Heart right ventricle (tissue), 16 donors: ENCODE data around the gene PEPD. TPM values are rescaled to one million over a fixed set of nuclear protein-coding genes. Genes with fewer than 3 reads are reported as not detected.

Experiments used
- ATAC-seq, 8 donors: fragments of 200-7000 bp; cut with Tn5 transposase; one replicate each; pipeline ENCODE4 v1.9.1; 2020; ENCODE audit warnings: mild to moderate bottlenecking in 8 of 8, moderate library complexity in 8 of 8, moderate number of reproducible peaks in 1 of 8
- DNase-seq, 2 donors: peaks; one replicate each; pipeline ENCODE4 v3.0.0-alpha.2; 2020
- H3K27ac ChIP-seq, 10 donors: fragments of 200-600 bp; sonication (generic) in 2 of 10; one replicate each; pipeline versions ENCODE4 v1.5.0 to v1.8.0; 2020 to 2022; ENCODE audit warnings: mild to moderate bottlenecking in 3 of 10
- H3K27me3 ChIP-seq, 7 donors: fragments of 200-600 bp; one replicate each; pipeline ENCODE4 v1.8.0; 2021 to 2022; ENCODE audit warnings: mild to moderate bottlenecking in 2 of 7
- H3K36me3 ChIP-seq, 9 donors: fragments of 200-600 bp; sonication (generic) in 1 of 9; one replicate each; pipeline versions ENCODE4 v1.5.0 to v1.8.0; 2020 to 2022; ENCODE audit warnings: mild to moderate bottlenecking in 2 of 9
- H3K4me1 ChIP-seq, 9 donors: fragments of 200-600 bp; sonication (generic) in 1 of 9; one replicate each; pipeline versions ENCODE4 v1.5.0 to v1.8.0; 2020 to 2022; ENCODE audit warnings: mild to moderate bottlenecking in 4 of 9
- H3K4me3 ChIP-seq, 10 donors: fragments of 200-600 bp; sonication (generic) in 2 of 10; one replicate each; pipeline versions ENCODE4 v1.5.0 to v1.8.0; 2020 to 2022; ENCODE audit warnings: mild to moderate bottlenecking in 7 of 10, moderate library complexity in 2 of 10
- H3K9me3 ChIP-seq, 11 donors: fragments of 200-600 bp in 10 of 11; sonication (generic) in 2 of 11; one replicate each; pipeline versions ENCODE4 v1.5.0 to v1.8.0; 2013 to 2022; ENCODE audit warnings: mild to moderate bottlenecking in 2 of 11, control low read depth in 1 of 11, moderate library complexity in 1 of 11
- WGBS, 2 donors: extraction: QIAGEN DNeasy Blood & Tissue Kit; methylation state at CpG; one replicate each; pipeline ENCODE4 v1.1.7; 2013; ENCODE audit warnings: inconsistent platforms in 1 of 2; 5-methylcytosine and 5-hydroxymethylcytosine counted together
- intact Hi-C, 10 donors: fragments of 100-400 bp; cut with DNase I; formaldehyde crosslinking; loops; one replicate each; pipeline versions ENCODE4 v1.11.1 to v1.14.2; 2022
- polyA plus RNA-seq, 2 donors: library from polyadenylated mRNA; stranded (reverse); fragments of 200-250 nt; gene quantifications; one replicate each; pipeline ENCODE4 v1.2.3, GENCODE V29; 2013
- total RNA-seq, 10 donors: library from RNA; stranded (reverse); fragmentation: NEBNext Ultra II Directional in 3 of 10; extraction: Animal tissue kit (Norgen Biotek cat#: 25700) in 3 of 10; gene quantifications; one replicate each; pipeline versions ENCODE4 v1.2.1 to v1.2.4, GENCODE V29; 2021 to 2023
- TF ChIP-seq, protein P1 (sequence below), 9 donors: fragments of 200-600 bp; sonication (generic) in 2 of 9; IDR thresholded peaks; one replicate each; pipeline versions ENCODE4 v1.5.0 to v1.8.0; 2021 to 2022; ENCODE audit warnings: antibody characterized with exemption in 9 of 9, mild to moderate bottlenecking in 5 of 9, moderate library complexity in 1 of 9
- donor health status: Arrhythmogenic right ventricular cardiomyopathy.
- donor health status: ischemic (EF 13 %, LVEDD 7.1; RV severe dilation, severe dysfunction).
- donor health status: healthy with polysubstance abuse.
- donor health status: DM: no; HTN: yes; CAD: no.
- donor health status: DM: no; HTN: no; CAD: no.
- donor health status: ischemic (EF 25% LVEDD 6.9; RV normal size, moderate dysfunction).
- donor health status: ischemic (EF 25% LVEDD 5.7; RV mildly dilated, moderate dysfunction).
- donor health status: healthy.
- donor health status: DM: yes; HTN: yes; CAD: no.
- donor health status: Ischemic cardiomyopathy.
- donor health status: ischemic (EF 35%, LVEDD 5.7; RV mildly dilated, moderate dysfunction).
- donor health status: nonischemic (EF 11% LVEDD 7.7; RV severe dilation, severe dysfunction).
- donor health status: DM: yes; HTN: yes; CAD: no.
- donor health status: PGD.
- donor health status: ischemic (EF 29% LVEDD 5.4; RV normal size, mild dysfunction).
- donor health status: nonischemic (EF 23%, LVEDD 6.1; RV moderate dilation, normal function).

Gene PEPD
- total and polyA plus RNA-seq, 12 donors = 20.4 to 47.7 (median 26.8) TPM

GRCh38 chr19:33394723-33395560, 126.6 kb downstream of the PEPD start:
- H3K27ac ChIP-seq = peak overlapping the region in 5 of 10 donors; percentile 1 to 57 (median 28)
- no peak for ATAC-seq
- TF ChIP-seq, protein P1, sequence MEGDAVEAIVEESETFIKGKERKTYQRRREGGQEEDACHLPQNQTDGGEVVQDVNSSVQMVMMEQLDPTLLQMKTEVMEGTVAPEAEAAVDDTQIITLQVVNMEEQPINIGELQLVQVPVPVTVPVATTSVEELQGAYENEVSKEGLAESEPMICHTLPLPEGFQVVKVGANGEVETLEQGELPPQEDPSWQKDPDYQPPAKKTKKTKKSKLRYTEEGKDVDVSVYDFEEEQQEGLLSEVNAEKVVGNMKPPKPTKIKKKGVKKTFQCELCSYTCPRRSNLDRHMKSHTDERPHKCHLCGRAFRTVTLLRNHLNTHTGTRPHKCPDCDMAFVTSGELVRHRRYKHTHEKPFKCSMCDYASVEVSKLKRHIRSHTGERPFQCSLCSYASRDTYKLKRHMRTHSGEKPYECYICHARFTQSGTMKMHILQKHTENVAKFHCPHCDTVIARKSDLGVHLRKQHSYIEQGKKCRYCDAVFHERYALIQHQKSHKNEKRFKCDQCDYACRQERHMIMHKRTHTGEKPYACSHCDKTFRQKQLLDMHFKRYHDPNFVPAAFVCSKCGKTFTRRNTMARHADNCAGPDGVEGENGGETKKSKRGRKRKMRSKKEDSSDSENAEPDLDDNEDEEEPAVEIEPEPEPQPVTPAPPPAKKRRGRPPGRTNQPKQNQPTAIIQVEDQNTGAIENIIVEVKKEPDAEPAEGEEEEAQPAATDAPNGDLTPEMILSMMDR (IDR thresholded peaks at IDR 0.05) = no peak
- H3K4me3 ChIP-seq = no peak overlapping the region
- DNase-seq = no peak
- H3K27me3 ChIP-seq = no peaks in the 10 kb centered on the region
- H3K9me3 ChIP-seq = no peaks in the 10 kb centered on the region
- 70 to 83% methylated on average over 19 of the region's 19 CpGs for WGBS, 2 donors
- intact Hi-C loops = loop anchor here in 2 of 10 donors (5.0 to 10.0 kb wide), 2 partner anchors 93 to 960 kb away; partner anchors contain the start of gene CEBPA (in 1 of the 2)
- peaks cover 18 to 85% (median 71%) of the 10 kb centered on the region in 9 donors for H3K4me1 ChIP-seq
- peaks cover 0 to 3% (median 0%) of the 10 kb centered on the region in 9 donors for H3K36me3 ChIP-seq

GRCh38 chr19:33394006-33394722, 127.4 kb downstream of the PEPD start:
- intact Hi-C loops = loop anchor here in 1 of 10 donors (10.0 kb wide), 1 partner anchor 961 kb away; no protein-coding TSS in a partner anchor

DNA sequence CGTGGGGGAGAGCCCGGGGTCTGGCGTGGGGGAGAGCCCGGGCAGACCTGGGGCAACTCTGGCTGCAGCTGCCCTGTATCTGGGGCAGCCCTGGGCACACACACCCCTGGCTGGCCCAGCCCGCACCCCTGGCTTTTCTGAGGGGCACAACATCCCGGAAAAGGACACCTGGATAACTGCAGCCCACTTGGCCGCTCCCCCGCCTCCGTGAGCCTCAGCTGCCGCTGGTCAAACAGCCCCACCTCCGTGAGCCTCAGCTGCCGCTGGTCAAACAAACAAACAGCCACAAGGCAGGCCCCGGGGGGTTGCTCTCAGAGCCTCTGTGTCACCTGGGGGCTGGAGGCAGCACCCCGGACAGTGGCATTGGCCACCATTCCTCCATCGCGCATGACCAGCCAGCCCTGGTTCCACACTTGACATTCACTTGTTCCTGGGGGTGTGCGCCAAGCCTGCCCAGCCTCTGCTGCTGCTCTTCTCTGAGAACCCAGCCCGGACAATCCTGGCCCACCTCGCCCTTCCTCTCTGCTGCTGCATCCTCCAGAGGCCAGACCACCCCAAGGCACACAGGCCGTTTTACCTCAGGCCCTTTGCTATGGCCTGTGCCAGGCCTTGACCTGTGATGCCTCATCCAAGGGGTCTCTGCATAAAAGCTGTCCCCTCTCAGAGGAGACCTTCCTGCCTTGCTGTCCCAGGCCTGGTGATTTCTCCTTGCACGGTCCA, 128.1 kb downstream of the PEPD start:
- no peak for DNase-seq
- no peak overlapping the region for H3K4me3 ChIP-seq
- TF ChIP-seq, protein P1 (IDR thresholded peaks at IDR 0.05) = no peak
- WGBS, 2 donors = 82 to 86% methylated on average over 20 to 21 of the region's 21 CpGs
- intact Hi-C loops = loop anchor here in 1 of 10 donors (10.0 kb wide), 1 partner anchor 961 kb away; no protein-coding TSS in a partner anchor
- H3K4me1 ChIP-seq = peaks cover 27 to 99% (median 86%) of the 10 kb centered on the region in 9 donors
- peaks cover 0 to 3% (median 0%) of the 10 kb centered on the region in 9 donors for H3K36me3 ChIP-seq
- H3K9me3 ChIP-seq = no peaks in the 10 kb centered on the region
- no peak for ATAC-seq
- H3K27ac ChIP-seq = peak overlapping the region in 4 of 10 donors; percentile 1 to 57 (median 25)
- H3K27me3 ChIP-seq = no peaks in the 10 kb centered on the region

More at GRCh38 chr19:33394006-33394722, 127.4 kb downstream of the PEPD start:
- Histone ChIP-seq H3K4me3 (no peak overlapping the region), H3K9me3 (no peaks in the 10 kb centered on the region), H3K4me1 (peaks cover 20 to 93% (median 79%) of the 10 kb centered on the region in 9 donors), H3K27me3 (no peaks in the 10 kb centered on the region), H3K36me3 (peaks cover 0 to under 1% (median 0%) of the 10 kb centered on the region in 9 donors), H3K27ac (peak overlapping the region in 7 of 10 donors; percentile 1 to 57 (median 15))
- ATAC-seq (peak in 3 of 8 donors; percentile 4 to 46 (median 5)), DNase-seq (peak in 1 of 2 donors; percentile 61)
- TF ChIP-seq, protein P1 (IDR thresholded peaks at IDR 0.05) = no peak
- WGBS, 2 donors = 71 to 85% methylated on average over 28 to 30 of the region's 30 CpGs
